ENCODE measurements around the gene CSNK2A3. TPM values are rescaled to one million over a fixed set of nuclear protein-coding genes. Genes with fewer than 3 reads are reported as not detected.

The CSNK2A3 gene
- total RNA-seq, 1 donor from 2014 or later: 0.75 TPM

DNA sequence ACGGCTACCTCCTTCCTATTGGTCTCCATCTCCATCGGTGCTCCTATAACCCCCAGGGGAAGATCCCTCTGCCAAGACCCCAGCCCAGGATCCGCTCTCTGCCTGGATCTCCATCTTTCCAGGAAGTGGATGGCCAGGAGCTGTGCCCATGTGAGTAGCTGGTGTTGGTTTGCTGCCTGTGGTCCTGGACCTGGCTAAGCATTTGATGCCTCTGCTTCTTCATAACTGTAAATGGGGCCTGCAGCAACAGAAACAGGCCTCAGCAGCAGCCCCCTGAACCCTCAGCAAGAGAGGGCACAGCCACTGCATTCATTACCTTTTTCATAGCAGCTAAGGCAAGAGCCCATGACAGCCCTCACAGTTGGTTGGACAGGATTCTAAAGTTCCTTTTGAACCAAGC, 26.6 kb upstream of the CSNK2A3 start:
- Mint-ChIP-seq H3K4me1 (ENCODE audit: unreplicated experiment) (no peaks in the 10 kb centered on the region), H3K27ac (no peak overlapping the region), H3K9me3 (peaks cover 3% of the 10 kb centered on the region), H3K4me3 (no peak overlapping the region), H3K36me3 (peaks cover 3% of the 10 kb centered on the region), H3K27me3 (no peaks in the 10 kb centered on the region)
- TF ChIP-seq, protein P1, sequence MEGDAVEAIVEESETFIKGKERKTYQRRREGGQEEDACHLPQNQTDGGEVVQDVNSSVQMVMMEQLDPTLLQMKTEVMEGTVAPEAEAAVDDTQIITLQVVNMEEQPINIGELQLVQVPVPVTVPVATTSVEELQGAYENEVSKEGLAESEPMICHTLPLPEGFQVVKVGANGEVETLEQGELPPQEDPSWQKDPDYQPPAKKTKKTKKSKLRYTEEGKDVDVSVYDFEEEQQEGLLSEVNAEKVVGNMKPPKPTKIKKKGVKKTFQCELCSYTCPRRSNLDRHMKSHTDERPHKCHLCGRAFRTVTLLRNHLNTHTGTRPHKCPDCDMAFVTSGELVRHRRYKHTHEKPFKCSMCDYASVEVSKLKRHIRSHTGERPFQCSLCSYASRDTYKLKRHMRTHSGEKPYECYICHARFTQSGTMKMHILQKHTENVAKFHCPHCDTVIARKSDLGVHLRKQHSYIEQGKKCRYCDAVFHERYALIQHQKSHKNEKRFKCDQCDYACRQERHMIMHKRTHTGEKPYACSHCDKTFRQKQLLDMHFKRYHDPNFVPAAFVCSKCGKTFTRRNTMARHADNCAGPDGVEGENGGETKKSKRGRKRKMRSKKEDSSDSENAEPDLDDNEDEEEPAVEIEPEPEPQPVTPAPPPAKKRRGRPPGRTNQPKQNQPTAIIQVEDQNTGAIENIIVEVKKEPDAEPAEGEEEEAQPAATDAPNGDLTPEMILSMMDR (conservative IDR thresholded peaks at IDR 0.05): no peak
- DNase-seq (ENCODE audit: extremely low spot score, unreplicated experiment): no peak

DNA sequence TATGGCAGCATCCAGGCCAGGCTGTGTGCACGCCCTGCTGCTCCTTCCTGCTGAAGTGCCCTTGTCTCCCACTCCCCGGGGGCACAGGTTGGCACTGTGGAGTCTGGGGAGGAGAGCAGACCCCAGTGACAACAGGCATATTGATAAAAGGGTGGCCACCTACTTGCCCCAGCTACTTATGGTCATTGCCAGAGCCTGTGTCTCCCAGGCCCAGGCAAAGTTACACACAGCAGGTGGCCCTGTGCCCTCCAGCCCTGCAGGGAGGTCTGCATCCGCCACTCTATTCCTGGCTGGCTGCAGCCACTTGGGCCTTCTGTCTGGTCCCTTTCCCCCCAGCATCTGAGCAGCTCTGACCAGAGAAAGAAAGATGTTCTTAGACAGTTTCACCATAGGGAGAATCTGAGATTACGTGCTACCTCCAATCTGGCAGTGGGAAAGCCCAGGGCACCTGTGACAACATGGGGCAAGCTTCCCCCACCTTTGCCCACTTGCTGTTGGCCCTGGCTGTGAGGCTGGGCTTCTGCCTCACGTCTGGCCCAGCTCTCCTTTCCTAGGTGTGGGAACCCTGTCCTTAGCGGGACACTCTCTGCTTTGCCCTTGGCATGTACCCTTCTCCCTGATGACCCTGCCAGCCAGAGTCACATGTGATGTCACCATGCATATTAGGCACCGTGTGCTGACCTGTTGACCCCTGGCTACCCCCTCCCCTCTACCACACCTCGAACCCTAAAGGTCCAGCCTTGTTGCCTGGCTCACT, 25.3 kb upstream of the CSNK2A3 start:
- Mint-ChIP-seq H3K36me3 (peaks cover 3% of the 10 kb centered on the region), H3K27me3 (no peaks in the 10 kb centered on the region), H3K4me3 (no peak overlapping the region), H3K27ac (no peak overlapping the region), H3K4me1 (ENCODE audit: unreplicated experiment) (no peaks in the 10 kb centered on the region), H3K9me3 (no peaks in the 10 kb centered on the region)
- TF ChIP-seq, protein P1 (conservative IDR thresholded peaks at IDR 0.05): no peak
- no peak for DNase-seq (ENCODE audit: extremely low spot score, unreplicated experiment)

DNA sequence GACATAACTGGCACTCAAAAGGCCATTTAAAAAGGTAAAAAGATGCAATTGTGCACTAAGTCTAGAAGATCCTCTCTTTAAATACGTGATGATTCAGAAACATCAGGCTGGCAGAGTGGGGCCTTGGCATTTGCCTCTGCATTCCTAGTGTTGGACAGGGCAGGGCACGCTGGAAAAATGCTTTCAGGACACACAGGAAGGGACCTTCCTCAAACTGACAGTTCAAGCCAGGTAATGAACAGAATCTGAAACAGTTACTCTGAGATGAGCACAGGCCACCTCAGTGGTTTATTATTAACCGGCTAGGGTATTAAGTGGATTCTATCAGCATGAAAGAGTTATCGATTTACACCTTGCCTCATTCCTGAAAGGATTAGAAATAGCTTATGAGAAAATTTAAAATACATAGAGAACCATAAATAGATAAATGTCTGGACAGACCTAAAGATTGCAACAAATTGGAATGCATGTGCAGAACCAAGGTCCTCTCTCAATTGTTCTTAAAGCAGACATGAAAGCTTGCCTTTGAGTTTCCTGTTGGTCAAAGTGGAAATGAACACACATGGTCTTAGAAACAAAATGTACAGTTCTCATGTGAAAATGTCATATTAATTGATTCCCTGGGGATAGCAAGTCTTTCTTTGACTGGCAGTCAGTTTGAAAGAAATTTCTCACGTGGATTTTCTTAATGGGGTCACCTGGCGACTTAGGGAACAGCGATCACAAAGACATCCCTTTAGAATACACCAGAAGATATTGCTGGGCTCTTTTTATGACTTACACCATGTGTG, 21.5 kb upstream of the CSNK2A3 start:
- TF ChIP-seq, protein P1 (conservative IDR thresholded peaks at IDR 0.05): no peak
- Mint-ChIP-seq H3K27me3 (no peaks in the 10 kb centered on the region), H3K27ac (no peak overlapping the region), H3K36me3 (peaks cover 3% of the 10 kb centered on the region), H3K4me3 (no peak overlapping the region), H3K4me1 (ENCODE audit: unreplicated experiment) (no peaks in the 10 kb centered on the region), H3K9me3 (no peaks in the 10 kb centered on the region)
- DNase-seq (ENCODE audit: extremely low spot score, unreplicated experiment): no peak

DNA sequence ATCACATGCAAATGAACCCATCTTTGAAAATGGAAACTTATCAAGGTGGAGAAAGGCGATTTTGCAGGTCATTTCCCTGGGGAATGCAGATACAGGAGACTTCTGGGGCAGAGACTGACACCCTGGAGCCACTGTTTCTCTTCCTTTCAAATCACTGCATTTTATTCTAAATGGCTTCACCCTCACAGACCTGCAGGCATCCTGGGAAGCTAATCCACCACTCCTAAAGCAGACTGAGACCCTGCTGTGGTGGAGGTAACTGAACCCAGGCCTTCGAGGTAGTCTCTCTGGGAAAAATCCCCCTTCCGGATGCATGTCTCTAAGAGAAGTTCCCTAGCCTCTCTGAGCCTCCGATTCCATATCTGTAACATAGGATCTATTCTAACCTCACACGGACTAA, 20.9 kb upstream of the CSNK2A3 start:
- H3K27ac Mint-ChIP-seq: no peak overlapping the region
- no peaks in the 10 kb centered on the region for H3K27me3 Mint-ChIP-seq
- TF ChIP-seq, protein P1 (conservative IDR thresholded peaks at IDR 0.05): no peak
- no peaks in the 10 kb centered on the region for H3K9me3 Mint-ChIP-seq
- peaks cover 3% of the 10 kb centered on the region for H3K36me3 Mint-ChIP-seq
- H3K4me3 Mint-ChIP-seq: no peak overlapping the region
- no peaks in the 10 kb centered on the region for H3K4me1 Mint-ChIP-seq (ENCODE audit: unreplicated experiment)
- DNase-seq (ENCODE audit: extremely low spot score, unreplicated experiment): no peak

DNA sequence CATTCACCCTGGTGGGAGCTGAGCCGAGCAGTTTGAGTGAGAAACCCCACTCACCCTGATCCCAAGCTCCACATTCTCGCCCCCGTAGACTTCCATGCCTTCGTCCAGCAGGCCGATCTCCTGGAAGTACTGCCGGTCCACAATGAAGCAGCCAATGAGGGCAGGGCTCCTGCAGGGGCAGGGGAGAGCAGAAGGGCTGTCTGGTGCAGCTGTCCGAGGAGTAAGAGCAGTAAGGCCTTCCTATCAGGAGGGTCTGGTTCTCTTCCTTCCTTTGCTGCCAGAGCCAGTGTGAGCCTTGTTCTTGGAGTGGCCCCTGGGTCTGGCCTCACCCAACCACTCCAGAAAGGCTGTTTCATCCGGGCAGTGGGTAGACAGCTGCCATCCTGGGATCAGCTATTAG, 19.4 kb upstream of the CSNK2A3 start:
- no peaks in the 10 kb centered on the region for H3K36me3 Mint-ChIP-seq
- H3K27ac Mint-ChIP-seq: no peak overlapping the region
- no peak overlapping the region for H3K4me3 Mint-ChIP-seq
- TF ChIP-seq, protein P1 (conservative IDR thresholded peaks at IDR 0.05): no peak
- no peak for DNase-seq (ENCODE audit: extremely low spot score, unreplicated experiment)
- no peaks in the 10 kb centered on the region for H3K9me3 Mint-ChIP-seq
- H3K4me1 Mint-ChIP-seq (ENCODE audit: unreplicated experiment): no peaks in the 10 kb centered on the region
- H3K27me3 Mint-ChIP-seq: no peaks in the 10 kb centered on the region
